Measurements from ENCODE around the gene LRP1B.

Gene LRP1B

DNA sequence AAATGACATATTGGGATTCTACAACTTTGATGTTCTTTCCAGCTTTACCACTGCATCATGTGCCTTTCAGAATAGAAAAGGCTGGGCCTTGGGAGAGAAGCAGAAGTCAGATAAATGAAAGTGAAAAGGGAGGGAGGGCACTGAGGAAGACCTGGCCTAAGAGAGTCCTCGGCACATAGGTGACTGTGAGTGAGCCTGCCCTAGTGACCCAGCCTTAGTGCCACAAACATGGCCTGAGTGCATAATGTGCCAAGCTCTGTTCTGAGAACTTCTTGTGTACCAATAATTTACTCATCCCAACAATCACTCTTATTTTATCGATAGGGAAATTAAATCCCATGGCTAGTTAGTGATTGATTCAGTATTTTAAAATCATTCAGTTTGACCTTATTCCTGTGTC lies 436.6 kb downstream of the LRP1B start:
- DNase-seq (ENCODE audit: extremely low read depth, low read depth), result no peak
- TF ChIP-seq, protein P1, sequence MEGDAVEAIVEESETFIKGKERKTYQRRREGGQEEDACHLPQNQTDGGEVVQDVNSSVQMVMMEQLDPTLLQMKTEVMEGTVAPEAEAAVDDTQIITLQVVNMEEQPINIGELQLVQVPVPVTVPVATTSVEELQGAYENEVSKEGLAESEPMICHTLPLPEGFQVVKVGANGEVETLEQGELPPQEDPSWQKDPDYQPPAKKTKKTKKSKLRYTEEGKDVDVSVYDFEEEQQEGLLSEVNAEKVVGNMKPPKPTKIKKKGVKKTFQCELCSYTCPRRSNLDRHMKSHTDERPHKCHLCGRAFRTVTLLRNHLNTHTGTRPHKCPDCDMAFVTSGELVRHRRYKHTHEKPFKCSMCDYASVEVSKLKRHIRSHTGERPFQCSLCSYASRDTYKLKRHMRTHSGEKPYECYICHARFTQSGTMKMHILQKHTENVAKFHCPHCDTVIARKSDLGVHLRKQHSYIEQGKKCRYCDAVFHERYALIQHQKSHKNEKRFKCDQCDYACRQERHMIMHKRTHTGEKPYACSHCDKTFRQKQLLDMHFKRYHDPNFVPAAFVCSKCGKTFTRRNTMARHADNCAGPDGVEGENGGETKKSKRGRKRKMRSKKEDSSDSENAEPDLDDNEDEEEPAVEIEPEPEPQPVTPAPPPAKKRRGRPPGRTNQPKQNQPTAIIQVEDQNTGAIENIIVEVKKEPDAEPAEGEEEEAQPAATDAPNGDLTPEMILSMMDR (IDR thresholded peaks at IDR 0.05; ENCODE audit: low read depth, low read length), result no peak

GRCh38 chr2:141692829-141693228 lies 438.0 kb downstream of the LRP1B start:
- TF ChIP-seq, protein P1 (IDR thresholded peaks at IDR 0.05; ENCODE audit: low read depth, low read length), result no peak

DNA sequence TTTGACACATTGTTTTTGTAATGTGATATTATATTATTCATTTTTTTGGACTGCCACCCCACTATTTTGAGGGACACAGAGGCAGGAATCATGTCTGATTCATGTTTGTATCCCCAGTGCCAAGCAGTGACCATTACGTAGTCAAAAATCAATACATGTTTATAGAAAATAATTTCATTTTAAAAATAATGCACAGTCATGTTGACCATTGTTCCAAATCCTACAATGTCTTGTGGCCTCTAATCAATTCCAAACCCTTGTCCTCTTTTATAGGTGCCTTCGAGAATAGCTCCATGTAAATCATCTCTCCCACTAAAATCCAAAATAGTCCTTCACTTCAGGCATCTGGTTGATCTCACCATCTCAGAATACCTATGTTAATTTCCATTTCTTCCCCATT lies 454.7 kb downstream of the LRP1B start:
- TF ChIP-seq, protein P1 (IDR thresholded peaks at IDR 0.05; ENCODE audit: low read depth, low read length), result no peak
- no peak for DNase-seq (ENCODE audit: extremely low read depth, low read depth)

More at GRCh38 chr2:141692829-141693228, 438.0 kb downstream of the LRP1B start:
- no peak for DNase-seq (ENCODE audit: extremely low read depth, low read depth)

- DNase-seq (ENCODE audit: extremely low read depth, low read depth), result no peak
- TF ChIP-seq, protein P1 (IDR thresholded peaks at IDR 0.05; ENCODE audit: low read depth, low read length), result no peak
These were observed 464.6 kb downstream of the LRP1B start for GRCh38 chr2:141666191-141666590.

- TF ChIP-seq, protein P1 (IDR thresholded peaks at IDR 0.05; ENCODE audit: low read depth, low read length), result no peak
- DNase-seq (ENCODE audit: extremely low read depth, low read depth), result no peak
These were observed 470.6 kb downstream of the LRP1B start for GRCh38 chr2:141660232-141660631.

DNA sequence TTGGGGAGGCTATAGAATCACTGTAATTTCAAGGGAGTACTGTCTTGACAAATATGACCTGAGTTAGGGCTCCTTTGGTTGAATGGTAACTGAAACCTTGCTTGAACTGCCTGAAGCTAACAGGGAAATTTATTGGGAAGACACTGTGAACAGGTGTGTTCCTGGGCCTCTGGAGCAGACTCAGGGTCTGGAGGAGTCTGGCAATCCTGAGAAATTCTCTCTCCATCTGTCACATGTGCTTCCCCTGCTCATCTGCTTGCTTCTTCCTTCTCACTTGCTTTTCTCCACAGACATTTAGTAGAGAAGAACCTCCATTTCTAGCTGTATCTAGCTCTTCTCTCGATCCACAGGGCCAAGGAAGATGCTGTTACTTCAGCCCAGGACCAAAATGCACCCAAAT lies 476.5 kb downstream of the LRP1B start:
- TF ChIP-seq, protein P1 (IDR thresholded peaks at IDR 0.05; ENCODE audit: low read depth, low read length), result no peak
- DNase-seq (ENCODE audit: extremely low read depth, low read depth), result no peak

- TF ChIP-seq, protein P1 (IDR thresholded peaks at IDR 0.05; ENCODE audit: low read depth, low read length), result no peak
- DNase-seq (ENCODE audit: extremely low read depth, low read depth), result no peak
These were observed 477.6 kb downstream of the LRP1B start for GRCh38 chr2:141653184-141653583.

Measured in AG09319 (cell line).